ENCODE measurements around the gene NKAIN2. TPM values are rescaled to one million over a fixed set of nuclear protein-coding genes. Genes with fewer than 3 reads are reported as not detected.

Gene NKAIN2
- total and polyA plus RNA-seq, 12 donors: 0.07 to 3.0 (median 0.28) TPM; not detected in 1

DNA sequence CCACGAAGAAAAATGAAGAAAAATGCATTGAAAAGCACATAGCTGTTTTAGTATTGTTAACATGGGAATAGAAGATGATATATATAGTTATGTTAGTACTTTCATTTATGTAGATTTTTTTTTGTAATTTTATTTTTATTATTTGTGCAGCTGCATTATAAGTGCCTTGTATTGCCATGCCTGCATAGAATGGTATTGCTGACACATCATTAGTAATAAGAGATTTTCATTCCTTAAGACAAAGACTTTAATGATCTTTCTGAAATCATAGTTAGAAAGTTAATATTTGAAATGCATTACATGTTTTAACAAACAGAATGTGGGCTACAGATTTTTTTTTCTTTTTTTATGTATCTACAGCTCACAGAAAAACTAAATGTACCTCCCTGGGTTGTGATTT lies 506.5 kb downstream of the NKAIN2 start:
- Histone ChIP-seq H3K27ac (no peak overlapping the region), H3K4me3 (no peak overlapping the region), H3K27me3 (no peaks in the 10 kb centered on the region), H3K36me3 (no peaks in the 10 kb centered on the region), H3K9me3 (no peaks in the 10 kb centered on the region), H3K4me1 (no peaks in the 10 kb centered on the region)
- no peak for DNase-seq
- TF ChIP-seq, protein P1, sequence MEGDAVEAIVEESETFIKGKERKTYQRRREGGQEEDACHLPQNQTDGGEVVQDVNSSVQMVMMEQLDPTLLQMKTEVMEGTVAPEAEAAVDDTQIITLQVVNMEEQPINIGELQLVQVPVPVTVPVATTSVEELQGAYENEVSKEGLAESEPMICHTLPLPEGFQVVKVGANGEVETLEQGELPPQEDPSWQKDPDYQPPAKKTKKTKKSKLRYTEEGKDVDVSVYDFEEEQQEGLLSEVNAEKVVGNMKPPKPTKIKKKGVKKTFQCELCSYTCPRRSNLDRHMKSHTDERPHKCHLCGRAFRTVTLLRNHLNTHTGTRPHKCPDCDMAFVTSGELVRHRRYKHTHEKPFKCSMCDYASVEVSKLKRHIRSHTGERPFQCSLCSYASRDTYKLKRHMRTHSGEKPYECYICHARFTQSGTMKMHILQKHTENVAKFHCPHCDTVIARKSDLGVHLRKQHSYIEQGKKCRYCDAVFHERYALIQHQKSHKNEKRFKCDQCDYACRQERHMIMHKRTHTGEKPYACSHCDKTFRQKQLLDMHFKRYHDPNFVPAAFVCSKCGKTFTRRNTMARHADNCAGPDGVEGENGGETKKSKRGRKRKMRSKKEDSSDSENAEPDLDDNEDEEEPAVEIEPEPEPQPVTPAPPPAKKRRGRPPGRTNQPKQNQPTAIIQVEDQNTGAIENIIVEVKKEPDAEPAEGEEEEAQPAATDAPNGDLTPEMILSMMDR (IDR thresholded peaks at IDR 0.05): no peak
- intact Hi-C loops (cut with DNase I): no loop called here
- ATAC-seq: no peak
- WGBS, 2 donors: 58 to 63% methylated on average over 1 of the region's 1 CpG

DNA sequence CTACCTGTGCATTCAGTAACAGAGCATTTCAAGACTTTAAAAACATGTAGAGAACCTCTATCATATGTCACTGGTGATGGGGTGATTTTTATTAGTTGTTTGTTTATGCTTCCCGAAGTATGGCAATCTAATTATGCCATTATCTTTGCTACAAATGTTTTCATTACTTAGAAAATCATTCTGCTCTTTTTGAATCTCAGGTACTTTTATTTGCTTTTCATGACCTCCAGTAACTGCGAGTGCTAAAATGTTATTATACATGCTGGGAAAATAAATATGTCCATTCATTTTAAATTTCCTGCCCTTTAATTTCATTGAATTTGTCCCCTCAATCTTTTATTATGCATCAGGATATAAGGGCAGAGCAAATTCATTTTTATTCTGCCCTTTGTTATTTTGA lies 515.7 kb downstream of the NKAIN2 start:
- Histone ChIP-seq H3K27ac (no peak overlapping the region), H3K9me3 (peaks cover 0 to 13% (median 0%) of the 10 kb centered on the region in 11 donors), H3K4me1 (no peaks in the 10 kb centered on the region), H3K27me3 (no peaks in the 10 kb centered on the region), H3K36me3 (no peaks in the 10 kb centered on the region), H3K4me3 (no peak overlapping the region)
- TF ChIP-seq, protein P1 (IDR thresholded peaks at IDR 0.05): no peak
- ATAC-seq (no peak), DNase-seq (no peak)
- 81 to 89% methylated on average over 2 of the region's 2 CpGs for WGBS, 2 donors
- intact Hi-C loops (cut with DNase I): no loop called here

DNA sequence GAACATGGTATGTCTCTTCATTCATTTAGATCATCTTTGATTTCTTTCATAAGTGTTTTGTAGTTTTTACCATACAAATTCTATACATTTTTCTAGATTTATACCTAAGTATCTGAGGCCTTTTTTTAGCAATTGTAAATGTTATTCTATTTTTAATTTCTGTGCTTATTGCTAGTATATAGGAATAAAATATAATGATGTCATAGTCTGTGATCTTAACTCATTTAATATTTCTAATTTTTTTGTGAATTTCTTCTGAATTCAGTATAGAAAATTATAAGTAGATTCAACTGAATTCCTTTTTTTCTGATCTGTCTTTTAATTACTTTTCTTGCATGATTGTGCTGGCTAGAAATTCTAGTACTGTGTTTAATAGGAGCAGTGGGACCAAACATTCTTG lies 520.6 kb downstream of the NKAIN2 start:
- ATAC-seq: no peak
- intact Hi-C loops (cut with DNase I): no loop called here
- TF ChIP-seq, protein P1 (IDR thresholded peaks at IDR 0.05): no peak

DNA sequence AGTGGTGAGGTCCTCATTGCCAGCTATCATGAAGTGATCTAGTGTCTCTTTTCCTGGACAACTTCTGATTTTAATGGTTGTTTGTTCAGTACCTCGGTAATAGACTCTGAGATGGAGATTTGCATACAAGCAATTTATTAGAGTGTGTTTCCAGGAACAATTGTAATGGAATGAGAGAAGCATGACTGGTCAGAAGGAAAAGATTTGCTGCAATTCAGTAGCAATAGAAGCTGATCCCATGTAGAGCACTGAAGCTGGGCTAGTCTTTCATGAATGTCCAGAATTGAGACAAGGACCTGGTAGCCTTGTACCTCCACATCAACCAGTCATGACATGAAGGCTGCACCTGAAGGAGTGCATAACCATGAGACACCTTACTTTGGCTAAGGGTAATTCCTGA lies 526.5 kb downstream of the NKAIN2 start:
- Histone ChIP-seq H3K9me3 (peaks cover 0 to 4% (median 0%) of the 10 kb centered on the region in 11 donors), H3K4me3 (no peak overlapping the region), H3K36me3 (no peaks in the 10 kb centered on the region), H3K27me3 (no peaks in the 10 kb centered on the region), H3K27ac (no peak overlapping the region), H3K4me1 (no peaks in the 10 kb centered on the region)
- DNase-seq: no peak
- WGBS, 2 donors: 61 to 70% methylated on average over 1 of the region's 1 CpG
- TF ChIP-seq, protein P1 (IDR thresholded peaks at IDR 0.05): no peak
- intact Hi-C loops (cut with DNase I): no loop called here
- no peak for ATAC-seq

More for the DNA sequence above, 520.6 kb downstream of the NKAIN2 start:
- Histone ChIP-seq H3K4me1 (no peaks in the 10 kb centered on the region), H3K4me3 (no peak overlapping the region), H3K27ac (no peak overlapping the region), H3K27me3 (no peaks in the 10 kb centered on the region), H3K9me3 (peaks cover 0 to 24% (median 0%) of the 10 kb centered on the region in 11 donors), H3K36me3 (no peaks in the 10 kb centered on the region)
- no peak for DNase-seq

Measured in heart right ventricle (tissue), 16 donors.